Neural cell (in vitro differentiated cells): ENCODE measurements around the gene DNAJC11. TPM values are rescaled to one million over a fixed set of nuclear protein-coding genes. Genes with fewer than 3 reads are reported as not detected.

Experiments used
- H2AFZ ChIP-seq: fragments of 200-600, 300-800 bp; sonication (generic), shearing (Covaris generic); 2 replicates; pipeline ENCODE4 v1.6.0; 2014; ENCODE audit warnings: low read depth, mild to moderate bottlenecking, antibody characterized with exemption, low read length, moderate library complexity
- H3F3A ChIP-seq: fragments of 200-600 bp; shearing (Covaris generic); 2 replicates; pipeline ENCODE4 v1.6.1; 2016; ENCODE audit warnings: mild to moderate bottlenecking, moderate library complexity, mixed read lengths, antibody characterized with exemption, low read length; ENCODE audit not compliant: insufficient read depth, poor library complexity, severe bottlenecking
- H3K27ac ChIP-seq: fragments of 200-600, 300-800 bp; sonication (generic), shearing (Covaris generic); 2 replicates; pipeline ENCODE4 v1.5.1; 2014; ENCODE audit warnings: mild to moderate bottlenecking, low read length, moderate library complexity
- H3K27me3 ChIP-seq: fragments of 300-800, 200-600 bp; sonication (generic), shearing (Covaris generic); 2 replicates; pipeline ENCODE4 v1.6.0; 2014; ENCODE audit warnings: mild to moderate bottlenecking, low read depth, low read length, moderate library complexity; ENCODE audit not compliant: insufficient read depth
- H3K36me3 ChIP-seq: fragments of 300-800, 200-600 bp; sonication (generic), shearing (Covaris generic); 2 replicates; pipeline ENCODE4 v1.5.1; 2014; ENCODE audit warnings: mild to moderate bottlenecking, antibody characterized with exemption, low read length, moderate library complexity; ENCODE audit not compliant: insufficient read depth
- H3K4me2 ChIP-seq: fragments of 300-800, 200-600 bp; sonication (generic), shearing (Covaris generic); 2 replicates; pipeline ENCODE4 v1.6.0; 2014; ENCODE audit warnings: mild to moderate bottlenecking, low read length
- H3K4me3 ChIP-seq: fragments of 300-800, 200-600 bp; sonication (generic), shearing (Covaris generic); 2 replicates; pipeline ENCODE4 v1.5.1; 2014; ENCODE audit warnings: mild to moderate bottlenecking, low read length, moderate library complexity
- H3K79me2 ChIP-seq: fragments of 200-600 bp; shearing (Covaris generic); replicated peaks from 2 replicates; pipeline ENCODE4 v1.6.0; 2014; ENCODE audit warnings: mild to moderate bottlenecking, low read length, moderate library complexity; ENCODE audit not compliant: insufficient read depth
- H3K9ac ChIP-seq: fragments of 300-800, 200-600 bp; sonication (generic), shearing (Covaris generic); 2 replicates; pipeline ENCODE4 v1.6.1; 2016; ENCODE audit warnings: mild to moderate bottlenecking, low read length, mixed read lengths
- H3K9me2 ChIP-seq: fragments of 200-600 bp; shearing (Covaris generic); 2 replicates; pipeline ENCODE4 v1.6.1; 2016; ENCODE audit warnings: mild to moderate bottlenecking, low read length, mixed read lengths; ENCODE audit not compliant: insufficient read depth
- H3K9me3 ChIP-seq: fragments of 200-600, 300-800 bp; sonication (generic), shearing (Covaris generic); 2 replicates; pipeline ENCODE4 v1.6.1; 2016; ENCODE audit warnings: mild to moderate bottlenecking, mixed run types, low read length, moderate library complexity, mixed read lengths
- H4K20me1 ChIP-seq: fragments of 200-600 bp; shearing (Covaris generic); 2 replicates; pipeline ENCODE4 v1.6.1; 2016; ENCODE audit warnings: mild to moderate bottlenecking, mixed run types; ENCODE audit not compliant: insufficient read depth
- EP300 ChIP-seq: fragments of 450-650 bp; conservative IDR thresholded peaks from 2 replicates; pipeline ENCODE4 v1.6.1; 2014; ENCODE audit warnings: antibody characterized with exemption, mild to moderate bottlenecking, moderate library complexity; ENCODE audit not compliant: poor library complexity, severe bottlenecking
- EZH2 ChIP-seq: fragments of 200-600, 300-800 bp; shearing (Covaris generic), sonication (generic); IDR thresholded peaks from 2 replicates; pipeline ENCODE4 v1.6.1; 2014; ENCODE audit warnings: antibody characterized with exemption, low read length, borderline replicate concordance, mild to moderate bottlenecking; ENCODE audit not compliant: insufficient read depth, poor library complexity, severe bottlenecking
- MXI1 ChIP-seq: fragments of 450-650 bp; conservative IDR thresholded peaks from 2 replicates; pipeline ENCODE4 v1.6.1; 2014; ENCODE audit warnings: antibody characterized with exemption, mild to moderate bottlenecking; ENCODE audit not compliant: poor library complexity, severe bottlenecking
- POLR2AphosphoS5 ChIP-seq: IDR thresholded peaks from 2 replicates; pipeline ENCODE4 v1.6.1; 2012
- RAD21 ChIP-seq: fragments of 450-650 bp; conservative IDR thresholded peaks from 2 replicates; pipeline ENCODE4 v1.6.1; 2014; ENCODE audit warnings: antibody characterized with exemption, mild to moderate bottlenecking, moderate library complexity
- SMC3 ChIP-seq: fragments of 450-650 bp; conservative IDR thresholded peaks from 2 replicates; pipeline ENCODE4 v1.6.1; 2014; ENCODE audit warnings: antibody characterized with exemption, mild to moderate bottlenecking, moderate library complexity; ENCODE audit not compliant: poor library complexity
- TAF1 ChIP-seq: IDR thresholded peaks from 2 replicates; pipeline ENCODE4 v1.6.1; 2012; ENCODE audit warnings: low read depth
- polyA plus RNA-seq: library from polyadenylated mRNA; depleted of rRNA; stranded (reverse); fragments of >200 nt; gene quantifications from 2 replicates; pipeline ENCODE4 v1.2.3, GENCODE V29; 2014
- TF ChIP-seq, protein P1 (sequence below): fragments of 450-650 bp; IDR thresholded peaks from 2 replicates; pipeline ENCODE4 v1.5.1; 2014; ENCODE audit warnings: antibody characterized with exemption, mild to moderate bottlenecking, moderate library complexity; ENCODE audit not compliant: poor library complexity, severe bottlenecking
- TF ChIP-seq, protein P2 (sequence below): IDR thresholded peaks from 2 replicates; pipeline ENCODE4 v1.6.1; 2012; ENCODE audit warnings: borderline replicate concordance

Gene DNAJC11
- polyA plus RNA-seq, 1 donor from 2014 or later: 28.6 TPM

DNA sequence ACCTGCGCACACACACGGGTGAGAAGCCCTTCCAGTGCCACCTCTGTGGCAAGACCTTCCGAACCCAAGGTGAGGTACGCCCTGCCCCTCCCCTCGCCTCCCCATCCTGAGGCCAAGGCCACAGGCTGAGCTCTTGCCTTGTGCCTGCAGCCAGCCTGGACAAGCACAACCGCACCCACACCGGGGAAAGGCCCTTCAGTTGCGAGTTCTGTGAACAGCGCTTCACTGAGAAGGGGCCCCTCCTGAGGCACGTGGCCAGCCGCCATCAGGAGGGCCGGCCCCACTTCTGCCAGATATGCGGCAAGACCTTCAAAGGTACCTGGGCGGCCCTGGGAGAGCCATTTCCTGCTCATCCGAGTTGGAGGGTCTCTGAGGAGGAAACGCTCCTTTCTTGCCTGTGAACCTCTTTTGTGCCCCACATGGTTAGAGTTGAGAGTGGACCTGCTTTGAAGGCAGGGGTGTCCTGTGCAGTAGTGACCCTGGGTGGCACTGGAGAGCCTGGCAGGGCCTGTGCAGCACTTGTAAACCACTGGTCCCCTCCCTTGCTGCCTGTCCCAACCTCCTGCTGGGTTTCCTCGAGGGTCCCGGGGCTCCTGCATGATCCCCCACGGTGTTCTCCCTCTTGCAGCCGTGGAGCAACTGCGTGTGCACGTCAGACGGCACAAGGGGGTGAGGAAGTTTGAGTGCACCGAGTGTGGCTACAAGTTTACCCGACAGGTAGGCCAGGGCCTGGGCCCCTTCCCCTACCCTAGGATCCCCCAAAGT lies 113.3 kb downstream of the DNAJC11 start:
- H3F3A ChIP-seq: no peaks in the 10 kb centered on the region
- H3K4me2 ChIP-seq: no peak overlapping the region
- H3K79me2 ChIP-seq: no peaks in the 10 kb centered on the region
- TF ChIP-seq SMC3 (no peak), RAD21 (no peak), POLR2AphosphoS5 (no peak), EP300 (no peak), EZH2 (no peak), TAF1 (no peak), MXI1 (no peak)
- TF ChIP-seq, protein P1, sequence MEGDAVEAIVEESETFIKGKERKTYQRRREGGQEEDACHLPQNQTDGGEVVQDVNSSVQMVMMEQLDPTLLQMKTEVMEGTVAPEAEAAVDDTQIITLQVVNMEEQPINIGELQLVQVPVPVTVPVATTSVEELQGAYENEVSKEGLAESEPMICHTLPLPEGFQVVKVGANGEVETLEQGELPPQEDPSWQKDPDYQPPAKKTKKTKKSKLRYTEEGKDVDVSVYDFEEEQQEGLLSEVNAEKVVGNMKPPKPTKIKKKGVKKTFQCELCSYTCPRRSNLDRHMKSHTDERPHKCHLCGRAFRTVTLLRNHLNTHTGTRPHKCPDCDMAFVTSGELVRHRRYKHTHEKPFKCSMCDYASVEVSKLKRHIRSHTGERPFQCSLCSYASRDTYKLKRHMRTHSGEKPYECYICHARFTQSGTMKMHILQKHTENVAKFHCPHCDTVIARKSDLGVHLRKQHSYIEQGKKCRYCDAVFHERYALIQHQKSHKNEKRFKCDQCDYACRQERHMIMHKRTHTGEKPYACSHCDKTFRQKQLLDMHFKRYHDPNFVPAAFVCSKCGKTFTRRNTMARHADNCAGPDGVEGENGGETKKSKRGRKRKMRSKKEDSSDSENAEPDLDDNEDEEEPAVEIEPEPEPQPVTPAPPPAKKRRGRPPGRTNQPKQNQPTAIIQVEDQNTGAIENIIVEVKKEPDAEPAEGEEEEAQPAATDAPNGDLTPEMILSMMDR: no peak
- TF ChIP-seq, protein P2, sequence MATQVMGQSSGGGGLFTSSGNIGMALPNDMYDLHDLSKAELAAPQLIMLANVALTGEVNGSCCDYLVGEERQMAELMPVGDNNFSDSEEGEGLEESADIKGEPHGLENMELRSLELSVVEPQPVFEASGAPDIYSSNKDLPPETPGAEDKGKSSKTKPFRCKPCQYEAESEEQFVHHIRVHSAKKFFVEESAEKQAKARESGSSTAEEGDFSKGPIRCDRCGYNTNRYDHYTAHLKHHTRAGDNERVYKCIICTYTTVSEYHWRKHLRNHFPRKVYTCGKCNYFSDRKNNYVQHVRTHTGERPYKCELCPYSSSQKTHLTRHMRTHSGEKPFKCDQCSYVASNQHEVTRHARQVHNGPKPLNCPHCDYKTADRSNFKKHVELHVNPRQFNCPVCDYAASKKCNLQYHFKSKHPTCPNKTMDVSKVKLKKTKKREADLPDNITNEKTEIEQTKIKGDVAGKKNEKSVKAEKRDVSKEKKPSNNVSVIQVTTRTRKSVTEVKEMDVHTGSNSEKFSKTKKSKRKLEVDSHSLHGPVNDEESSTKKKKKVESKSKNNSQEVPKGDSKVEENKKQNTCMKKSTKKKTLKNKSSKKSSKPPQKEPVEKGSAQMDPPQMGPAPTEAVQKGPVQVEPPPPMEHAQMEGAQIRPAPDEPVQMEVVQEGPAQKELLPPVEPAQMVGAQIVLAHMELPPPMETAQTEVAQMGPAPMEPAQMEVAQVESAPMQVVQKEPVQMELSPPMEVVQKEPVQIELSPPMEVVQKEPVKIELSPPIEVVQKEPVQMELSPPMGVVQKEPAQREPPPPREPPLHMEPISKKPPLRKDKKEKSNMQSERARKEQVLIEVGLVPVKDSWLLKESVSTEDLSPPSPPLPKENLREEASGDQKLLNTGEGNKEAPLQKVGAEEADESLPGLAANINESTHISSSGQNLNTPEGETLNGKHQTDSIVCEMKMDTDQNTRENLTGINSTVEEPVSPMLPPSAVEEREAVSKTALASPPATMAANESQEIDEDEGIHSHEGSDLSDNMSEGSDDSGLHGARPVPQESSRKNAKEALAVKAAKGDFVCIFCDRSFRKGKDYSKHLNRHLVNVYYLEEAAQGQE: no peak
- H3K4me3 ChIP-seq: no peak overlapping the region
- H3K9me3 ChIP-seq: no peaks in the 10 kb centered on the region
- H3K27ac ChIP-seq: no peak overlapping the region
- H3K36me3 ChIP-seq: no peaks in the 10 kb centered on the region
- H4K20me1 ChIP-seq: no peaks in the 10 kb centered on the region
- no peaks in the 10 kb centered on the region for H3K27me3 ChIP-seq
- no peak overlapping the region for H3K9ac ChIP-seq
- no peak overlapping the region for H2AFZ ChIP-seq
- no peaks in the 10 kb centered on the region for H3K9me2 ChIP-seq

DNA sequence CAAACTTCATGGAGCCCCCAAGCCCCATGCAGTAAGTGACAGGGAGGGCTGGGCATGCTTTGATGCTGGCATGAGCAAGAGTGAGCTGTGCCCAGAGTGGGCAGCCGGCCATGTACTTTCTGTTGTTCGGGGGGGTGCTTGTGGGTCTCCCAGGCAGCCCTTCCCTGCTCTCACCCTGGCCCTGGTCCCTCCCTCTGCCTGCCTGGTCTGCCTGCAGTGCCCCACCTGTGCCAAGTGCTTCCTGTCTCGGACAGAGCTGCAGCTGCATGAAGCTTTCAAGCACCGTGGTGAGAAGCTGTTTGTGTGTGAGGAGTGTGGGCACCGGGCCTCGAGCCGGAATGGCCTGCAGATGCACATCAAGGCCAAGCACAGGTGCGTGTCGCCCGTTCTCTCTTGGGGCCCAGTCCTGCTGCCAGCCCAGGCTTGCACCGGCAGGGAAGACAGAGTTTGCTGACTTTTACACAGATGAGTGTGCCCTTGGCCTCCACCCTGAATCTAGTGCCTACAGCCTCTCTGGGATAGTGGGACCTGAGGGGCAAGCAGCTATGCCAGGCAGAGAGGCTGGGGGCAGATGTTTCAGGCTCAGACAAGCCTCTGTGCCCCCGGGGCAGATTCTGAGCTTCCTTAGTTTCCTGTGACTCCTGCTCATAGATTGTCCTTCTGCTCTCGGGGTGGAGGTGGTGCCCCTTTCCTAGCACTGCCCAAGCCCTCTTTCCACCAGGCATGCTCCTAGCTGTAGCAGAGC lies 114.2 kb downstream of the DNAJC11 start:
- H3K4me2 ChIP-seq: no peak overlapping the region
- no peak overlapping the region for H3K9ac ChIP-seq
- no peak overlapping the region for H2AFZ ChIP-seq
- no peaks in the 10 kb centered on the region for H3K36me3 ChIP-seq
- no peaks in the 10 kb centered on the region for H3F3A ChIP-seq
- H4K20me1 ChIP-seq: no peaks in the 10 kb centered on the region
- H3K4me3 ChIP-seq: no peak overlapping the region
- no peaks in the 10 kb centered on the region for H3K79me2 ChIP-seq
- no peaks in the 10 kb centered on the region for H3K9me2 ChIP-seq
- no peaks in the 10 kb centered on the region for H3K27me3 ChIP-seq
- no peak overlapping the region for H3K27ac ChIP-seq
- TF ChIP-seq, protein P1: no peak
- TF ChIP-seq RAD21: no peak
- TF ChIP-seq, protein P2: no peak
- no peak for TF ChIP-seq TAF1
- no peak for TF ChIP-seq SMC3
- TF ChIP-seq EP300: no peak
- no peak for TF ChIP-seq MXI1
- no peak for TF ChIP-seq POLR2AphosphoS5
- no peak for TF ChIP-seq EZH2
- no peaks in the 10 kb centered on the region for H3K9me3 ChIP-seq
